ENCODE data around the gene KCNC1.

Gene KCNC1

DNA sequence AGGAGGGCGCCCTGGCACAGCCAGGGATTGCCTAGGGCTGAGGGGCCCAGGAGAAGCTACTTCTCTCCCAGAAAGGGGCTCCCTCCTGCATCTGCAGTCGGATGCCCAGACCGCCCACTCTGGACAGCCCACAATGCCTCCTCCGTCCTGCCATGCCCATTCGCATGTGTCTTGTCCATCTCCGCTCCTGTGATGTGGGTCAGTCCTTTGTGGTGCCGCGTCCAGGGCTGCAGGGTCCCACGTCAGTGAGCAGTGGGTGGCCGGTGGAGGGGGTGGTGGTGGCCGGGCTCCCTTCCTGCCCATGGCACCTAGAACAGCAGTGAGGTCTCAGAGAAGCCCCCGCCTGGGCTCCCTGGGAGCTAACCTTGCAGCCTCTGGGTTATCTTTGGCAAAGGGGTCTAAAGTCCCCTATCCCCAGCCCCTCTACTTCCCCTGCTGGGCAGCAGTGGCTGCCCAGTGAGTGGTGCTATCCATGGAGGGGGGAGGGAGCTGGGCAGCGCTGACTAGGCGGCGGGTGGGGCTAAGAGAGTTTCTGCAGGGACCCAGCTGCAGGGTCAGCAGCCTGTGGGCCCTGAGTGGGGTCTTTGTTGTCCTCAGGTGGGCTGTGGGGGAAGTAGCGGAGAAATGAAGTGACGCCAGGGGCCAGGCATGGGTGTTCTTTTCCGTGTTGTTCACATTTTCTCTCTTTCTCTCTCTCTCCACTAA, 41.1 kb downstream of the KCNC1 start:
- DNase-seq, result no peak

DNA sequence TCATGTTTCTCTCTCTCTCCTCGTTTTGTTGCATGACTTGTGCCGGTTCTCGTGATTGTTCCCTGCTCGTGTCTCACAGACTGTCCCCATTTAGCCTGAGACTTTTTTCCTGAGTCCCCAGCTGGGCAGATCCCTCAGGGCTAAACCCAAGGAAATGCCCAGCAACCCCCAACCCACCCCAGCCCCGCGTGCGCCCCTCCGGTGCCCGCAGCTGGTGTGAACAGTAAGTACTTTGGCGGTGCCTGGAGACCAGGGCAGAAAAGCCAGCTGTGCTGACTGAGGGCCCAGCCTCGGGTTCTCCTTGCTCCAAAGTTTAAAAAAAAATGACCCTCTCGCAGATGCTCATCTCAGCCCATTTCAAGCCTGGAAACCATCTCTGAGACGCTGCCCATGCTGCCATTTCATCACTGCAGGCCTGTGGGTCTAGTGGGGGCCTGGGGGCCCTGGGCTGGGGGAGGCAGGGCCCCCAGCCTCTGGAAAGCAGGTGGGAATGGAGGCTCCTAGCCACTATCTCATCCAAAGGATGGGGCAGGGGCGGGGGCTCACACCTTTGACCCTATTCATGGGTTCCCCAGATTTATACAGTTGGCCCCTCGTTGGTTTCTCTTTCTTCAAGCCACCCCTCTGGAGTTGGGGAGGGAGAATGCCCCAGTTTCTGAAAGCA, 41.8 kb downstream of the KCNC1 start:
- DNase-seq, result no peak

GRCh38 chr11:17777086-17777737, 42.6 kb downstream of the KCNC1 start:
- no peak for DNase-seq

DNA sequence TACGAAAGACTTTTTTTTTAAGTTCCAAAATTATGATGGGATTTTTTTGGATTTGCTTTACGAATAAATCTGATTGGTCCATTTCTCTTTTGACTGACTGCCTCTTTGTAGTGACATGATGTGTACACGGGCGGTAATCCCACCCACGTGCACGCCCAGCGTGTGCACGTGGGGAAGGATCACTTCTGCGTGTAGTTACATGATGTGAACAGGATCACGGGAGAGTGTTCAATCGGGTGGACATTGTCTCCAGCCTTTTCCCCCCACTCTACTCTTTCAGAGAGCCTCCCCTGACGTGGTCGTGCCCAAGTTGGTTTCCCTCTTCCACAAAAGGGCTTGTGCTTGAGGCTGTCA, 43.1 kb downstream of the KCNC1 start:
- no peak for DNase-seq

GRCh38 chr11:17778352-17778751, 43.8 kb downstream of the KCNC1 start:
- no peak for DNase-seq

DNA sequence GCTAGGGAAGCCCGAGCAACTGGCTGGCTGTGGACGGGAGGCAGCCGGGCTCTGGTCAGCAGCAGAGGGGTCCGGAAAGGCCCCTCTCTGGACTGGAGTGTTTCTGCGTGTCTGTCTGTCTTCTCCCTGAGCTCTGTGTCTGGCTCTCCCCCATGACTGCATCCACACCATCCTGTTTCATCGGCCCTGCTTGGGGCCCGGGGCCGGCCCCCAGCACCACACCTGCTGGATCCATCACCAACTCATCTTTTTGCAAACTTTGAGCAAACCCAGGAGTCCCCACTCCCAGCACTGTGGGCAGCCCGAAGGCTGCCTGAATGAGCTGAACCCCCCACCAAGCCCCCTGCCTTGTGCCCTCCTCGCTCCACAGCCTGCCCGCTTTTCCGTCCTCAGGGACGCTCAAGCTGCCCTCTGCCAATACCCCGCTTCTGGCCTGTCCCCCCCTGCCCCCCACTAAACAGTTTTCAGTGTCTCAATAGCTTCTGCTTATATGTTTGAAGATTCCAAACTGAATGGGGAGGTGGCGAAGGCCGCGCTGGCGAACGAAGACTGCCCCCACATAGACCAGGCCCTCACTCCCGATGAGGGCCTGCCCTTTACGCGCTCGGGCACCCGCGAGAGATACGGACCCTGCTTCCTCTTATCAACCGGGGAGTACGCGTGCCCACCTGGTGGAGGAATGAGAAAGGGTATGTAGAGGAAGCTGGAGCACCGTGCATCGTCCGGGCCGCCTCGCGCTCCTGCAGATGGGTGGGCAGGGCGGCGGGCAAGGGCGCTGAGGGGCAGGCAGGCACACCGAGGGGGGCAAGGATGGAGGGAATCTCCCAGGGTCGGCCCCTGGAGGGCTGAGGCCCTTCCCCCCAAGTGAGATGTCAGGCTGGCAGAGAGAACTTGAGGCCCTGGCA, 44.6 kb downstream of the KCNC1 start:
- no peak for DNase-seq

DNA sequence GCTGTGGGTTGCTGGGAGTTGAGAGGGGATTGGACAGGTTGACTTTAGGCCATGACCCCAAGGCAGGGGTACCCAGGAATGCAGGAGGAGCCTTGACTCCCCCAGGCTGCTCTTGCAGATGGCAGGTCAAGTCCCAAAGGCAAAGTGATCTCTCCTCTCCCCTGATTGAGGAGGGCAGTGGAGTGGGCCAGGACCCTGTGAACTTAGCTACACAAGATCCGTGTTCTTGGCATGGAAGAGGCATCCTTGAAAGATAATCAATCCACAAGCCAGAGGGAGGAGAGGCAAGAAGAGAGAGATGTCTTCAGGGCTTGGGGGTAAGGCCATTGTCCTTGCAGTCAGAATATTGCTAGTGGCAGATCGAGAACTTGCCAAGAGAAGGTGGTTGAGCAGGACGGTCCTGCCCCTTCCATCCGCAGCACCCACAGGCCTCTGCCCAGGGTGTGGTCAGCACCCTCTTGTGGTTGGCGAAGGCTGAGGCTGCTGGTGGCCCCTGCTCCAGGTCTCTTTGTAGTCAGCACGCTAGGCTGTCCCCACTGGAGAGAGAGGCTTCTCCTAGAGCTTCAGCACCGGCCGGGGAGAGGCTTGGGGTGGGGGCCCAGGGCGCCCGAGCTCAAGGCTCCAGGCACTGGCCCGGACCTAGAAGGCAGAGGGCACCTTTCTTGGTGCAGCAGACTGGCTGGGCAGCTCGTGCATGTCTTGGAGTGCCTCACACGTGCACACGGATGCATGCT, 45.4 kb downstream of the KCNC1 start:
- DNase-seq, result no peak

DNA sequence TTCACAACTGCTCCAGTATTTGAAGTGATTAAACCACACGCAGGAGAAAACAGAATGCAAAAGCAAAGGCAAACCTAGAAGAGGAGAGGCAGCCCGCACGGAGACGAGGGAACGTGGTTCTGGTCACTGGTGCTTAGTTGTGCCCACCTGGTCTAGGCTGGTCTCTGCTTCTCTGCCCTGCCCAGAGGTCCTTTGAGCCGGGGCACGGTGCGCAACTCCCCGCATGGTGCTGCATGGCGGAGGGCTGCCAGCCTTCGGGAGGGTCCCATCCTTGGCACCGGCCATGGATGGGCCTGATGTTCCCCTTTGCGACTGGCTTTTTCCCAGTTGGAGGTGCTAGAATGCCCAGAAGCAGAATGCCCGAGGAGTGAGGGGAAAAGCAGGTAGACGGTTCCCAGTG, 46.1 kb downstream of the KCNC1 start:
- DNase-seq, result no peak

GRCh38 chr11:17781221-17781620, 46.6 kb downstream of the KCNC1 start:
- no peak for DNase-seq

DNA sequence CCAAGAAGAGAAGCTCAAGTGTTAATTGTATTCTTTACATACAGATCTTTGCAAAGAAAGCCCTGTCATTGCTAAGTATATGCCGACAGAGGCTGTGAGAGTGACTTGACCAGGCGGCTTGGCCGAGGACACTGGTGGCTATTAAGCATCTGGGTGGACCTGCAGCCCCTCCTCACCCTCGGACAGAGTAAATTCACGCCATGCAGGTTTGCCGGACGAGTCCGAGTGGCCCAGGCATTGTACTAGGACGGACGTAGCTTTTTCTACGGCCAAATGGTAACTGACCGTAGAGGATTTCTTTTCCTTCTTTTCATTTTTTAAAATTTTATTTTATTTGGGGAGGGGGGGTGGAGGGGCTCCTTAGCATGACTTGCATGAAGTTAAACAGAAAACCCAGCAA, 47.0 kb downstream of the KCNC1 start:
- no peak for DNase-seq

- DNase-seq, result no peak
Observed at GRCh38 chr11:17782145-17782544, 47.6 kb downstream of the KCNC1 start.

DNA sequence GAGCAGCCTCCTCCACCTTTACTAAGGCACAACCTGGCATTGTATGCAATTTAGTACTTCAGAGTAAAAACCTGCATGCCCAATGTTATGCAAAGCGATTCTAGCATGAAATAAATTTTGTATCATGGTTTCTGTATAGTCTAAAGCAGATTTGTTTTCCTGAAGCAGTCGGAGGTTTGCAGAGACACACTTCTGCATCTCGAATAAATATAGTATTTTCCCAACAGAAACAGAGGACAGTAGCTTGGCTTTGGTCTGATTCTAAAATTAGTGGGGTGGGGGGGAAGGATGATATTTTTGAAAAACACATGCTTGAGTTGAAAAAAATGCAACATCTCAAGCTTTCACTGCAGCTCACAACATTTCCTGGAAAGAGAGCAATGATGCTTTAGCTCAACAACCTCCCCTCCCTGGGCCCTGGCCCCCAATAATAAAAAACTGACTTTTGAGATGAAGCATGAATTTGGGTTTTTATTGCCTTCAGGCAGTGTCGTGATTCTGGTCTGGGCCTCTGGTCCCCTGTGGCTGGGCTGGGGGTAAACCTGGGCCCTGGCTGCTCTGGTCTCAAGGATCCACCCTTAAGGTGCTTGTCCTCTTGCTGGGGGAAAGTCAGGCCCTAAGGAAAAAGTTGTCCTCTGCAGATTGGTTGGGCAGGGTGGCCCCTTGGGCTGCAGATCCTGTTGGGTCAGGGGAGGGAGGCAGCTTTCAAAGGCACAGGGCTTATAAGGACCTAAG, 48.2 kb downstream of the KCNC1 start:
- DNase-seq, result no peak

DNA sequence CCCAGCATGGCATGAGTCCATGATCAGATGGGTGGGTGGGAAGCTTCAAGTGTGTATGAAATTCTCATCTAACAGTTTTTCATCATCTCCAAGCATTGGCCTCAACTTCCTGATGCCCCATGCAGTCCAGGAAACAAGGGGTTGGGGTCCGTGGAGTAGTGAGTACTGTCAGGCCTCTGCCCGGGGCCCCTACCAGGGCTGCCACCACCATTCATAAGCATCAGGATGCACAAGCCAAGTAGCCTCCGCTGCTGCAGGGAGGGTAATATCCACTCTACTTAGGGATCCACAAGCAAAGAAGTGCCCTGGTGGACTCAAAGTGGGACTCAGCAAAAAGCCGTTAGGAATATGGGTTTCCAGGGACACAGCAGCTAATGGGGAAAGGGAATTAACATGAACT, 49.3 kb downstream of the KCNC1 start:
- no peak for DNase-seq

DNA sequence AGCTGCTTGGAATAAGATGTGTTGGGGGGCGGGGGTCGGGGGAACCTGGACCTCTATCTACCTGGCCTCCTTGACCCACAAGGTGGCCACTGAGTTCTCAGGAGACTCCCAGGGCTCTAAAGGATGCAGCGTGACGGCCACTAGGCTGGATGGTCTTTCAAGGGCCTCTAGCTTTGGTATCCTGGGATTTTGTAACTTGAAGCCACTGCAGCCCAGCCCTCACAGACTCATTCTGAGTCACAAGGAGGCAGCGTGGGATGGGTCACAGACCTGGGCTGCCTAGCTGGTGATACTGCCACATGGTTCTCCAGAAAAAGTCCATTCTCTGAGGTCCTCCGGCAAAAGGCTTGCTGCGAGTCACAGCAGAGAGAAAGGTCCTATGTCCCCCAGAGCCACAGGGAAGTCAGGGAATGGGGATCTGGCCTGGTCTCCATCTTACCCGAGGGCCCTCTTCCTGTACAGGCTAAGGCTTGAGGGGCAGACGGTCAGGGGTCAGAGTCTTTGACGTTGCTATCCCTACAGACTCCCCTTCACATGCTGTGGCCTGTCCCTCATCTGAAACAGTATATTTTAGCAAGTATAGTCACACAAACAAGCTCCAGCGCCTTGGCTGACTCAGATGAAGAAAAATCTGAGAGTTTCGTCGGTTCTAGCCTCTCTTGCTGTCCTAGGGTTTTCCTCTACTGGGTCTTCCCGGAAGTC, 52.4 kb downstream of the KCNC1 start:
- DNase-seq, result no peak

DNA sequence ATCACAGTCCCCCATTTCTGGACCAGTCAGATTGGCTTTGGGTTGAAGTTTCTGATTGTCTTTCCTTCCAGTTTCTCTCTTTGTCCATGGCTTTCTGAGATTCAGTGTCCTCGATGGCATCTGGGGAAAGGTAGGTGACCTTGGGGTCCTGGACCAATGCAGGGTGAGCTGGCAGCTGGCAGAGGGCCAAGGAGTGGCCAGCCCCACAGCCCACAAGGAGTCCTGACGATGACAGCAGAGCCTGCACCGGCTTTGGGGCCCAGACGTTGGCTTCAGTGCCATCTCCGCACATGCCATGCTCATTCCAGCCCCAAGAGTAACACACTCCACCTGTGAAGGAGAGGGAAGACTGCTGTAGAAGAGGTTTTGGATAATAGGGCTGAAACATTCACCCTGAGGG, 53.5 kb downstream of the KCNC1 start:
- DNase-seq, result no peak

- no peak for DNase-seq
Observed at GRCh38 chr11:17790453-17790852, 55.9 kb downstream of the KCNC1 start.

DNA sequence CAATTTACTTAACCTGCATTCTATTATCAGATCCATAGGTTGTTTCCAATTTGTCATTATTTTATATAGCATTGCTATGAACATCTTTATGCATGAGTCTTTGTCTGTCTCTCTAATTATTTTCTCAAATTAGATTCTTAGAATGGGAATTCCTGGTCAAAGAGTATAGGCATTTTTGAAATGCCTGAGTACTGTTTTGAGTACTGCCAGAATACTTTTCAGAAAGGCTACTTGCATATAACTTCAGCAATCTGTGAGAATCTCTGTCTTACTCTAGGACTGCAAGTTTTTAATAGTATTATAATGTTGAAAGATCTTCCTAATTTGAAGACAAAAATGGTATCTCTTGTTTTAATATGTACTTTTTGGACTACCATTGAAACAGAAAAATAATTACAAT, 56.6 kb downstream of the KCNC1 start:
- DNase-seq, result no peak

DNA sequence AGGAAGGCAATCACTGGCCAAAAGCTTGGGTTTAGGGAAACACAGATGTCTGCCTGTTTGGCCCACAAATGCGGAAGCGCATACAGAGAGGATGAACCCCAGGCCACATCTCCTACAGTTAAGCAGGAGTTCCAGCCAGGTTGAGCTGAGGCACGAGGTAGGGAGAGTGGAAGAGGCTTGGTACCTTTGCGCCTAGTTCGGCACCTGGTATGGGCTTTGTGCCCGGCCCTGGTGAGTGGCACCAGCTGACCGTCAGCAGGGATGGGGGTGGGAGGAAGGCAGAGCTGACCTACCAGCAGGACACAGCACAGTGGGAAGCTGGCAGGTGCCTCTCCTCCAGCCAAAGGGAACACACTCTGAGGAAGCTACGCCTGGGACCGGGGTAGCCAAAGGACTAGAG, 57.6 kb downstream of the KCNC1 start:
- DNase-seq, result no peak

DNA sequence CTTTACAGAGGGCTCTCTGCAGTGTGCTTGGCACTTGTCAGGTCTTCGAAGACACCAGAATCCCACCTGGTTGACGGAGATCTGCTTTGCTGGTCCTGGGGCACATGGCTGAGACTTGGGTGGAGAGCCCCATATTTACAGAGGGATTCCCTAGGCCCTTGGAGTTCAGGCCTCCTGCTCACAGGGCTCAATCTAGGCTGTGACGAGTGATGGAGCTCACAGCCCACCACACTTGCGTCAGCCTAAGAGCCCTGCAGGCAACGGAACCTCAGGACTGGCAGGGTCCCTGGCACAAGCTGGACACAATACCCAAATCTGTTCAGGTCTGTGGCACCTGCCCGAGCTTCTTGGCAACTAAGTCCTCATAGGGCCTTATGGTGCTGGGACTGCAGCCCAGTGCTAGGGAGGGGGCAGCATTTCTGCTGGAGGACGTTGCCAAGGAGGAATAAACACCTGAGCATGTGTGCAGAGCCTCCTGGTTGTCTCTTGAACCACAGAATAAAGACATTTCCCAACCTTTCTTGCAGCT, 59.1 kb downstream of the KCNC1 start:
- DNase-seq, result no peak

GRCh38 chr11:17794981-17795380, 60.4 kb downstream of the KCNC1 start:
- DNase-seq, result no peak

DNA sequence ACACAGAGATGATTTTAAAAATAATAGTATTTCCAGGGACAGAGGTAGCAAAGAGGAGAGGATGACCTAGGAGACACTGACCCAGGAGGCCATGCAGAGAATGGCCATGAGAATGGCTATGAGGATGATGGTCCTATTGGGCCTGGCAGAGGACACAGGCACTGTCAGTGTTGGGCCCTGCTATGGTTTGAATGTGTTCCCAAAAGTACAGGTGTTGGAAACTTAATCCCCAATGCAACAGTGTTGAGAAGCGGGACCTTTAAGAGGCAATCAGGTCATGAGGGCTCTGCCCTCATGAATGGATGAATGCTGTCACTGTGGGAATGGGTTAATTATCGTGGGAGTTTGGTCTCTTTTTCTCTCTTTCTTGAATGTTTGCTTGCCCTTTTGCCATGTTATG, 61.6 kb downstream of the KCNC1 start:
- DNase-seq, result no peak
